Stimulated activated CD4-positive, alpha-beta T cell treated with anti-CD3 and anti-CD28 coated beads, TNF-alpha, amount 100 ng/mL, for 1 hour (primary cell): ENCODE measurements around the gene C1orf115.
"Not testable (repeated sequence)": the region's sequence is repeated elsewhere in the genome, so short reads cannot be mapped to it uniquely, and the experiment has no call there.

Source experiments
- DNase-seq, 3 donors: peaks; one replicate each; pipeline ENCODE4 v3.0.0-alpha.2; 2020; ENCODE audit warnings: low read depth in 3 of 3, low spot score in 1 of 3

The C1orf115 gene

GRCh38 chr1:220692436-220693228, 2.5 kb downstream of the C1orf115 start:
- DNase-seq = no peak

- DNase-seq = no peak
These were observed 4.8 kb downstream of the C1orf115 start for GRCh38 chr1:220694866-220695382.

- DNase-seq = no peak
These were observed 5.3 kb downstream of the C1orf115 start for GRCh38 chr1:220695426-220695825.

DNA sequence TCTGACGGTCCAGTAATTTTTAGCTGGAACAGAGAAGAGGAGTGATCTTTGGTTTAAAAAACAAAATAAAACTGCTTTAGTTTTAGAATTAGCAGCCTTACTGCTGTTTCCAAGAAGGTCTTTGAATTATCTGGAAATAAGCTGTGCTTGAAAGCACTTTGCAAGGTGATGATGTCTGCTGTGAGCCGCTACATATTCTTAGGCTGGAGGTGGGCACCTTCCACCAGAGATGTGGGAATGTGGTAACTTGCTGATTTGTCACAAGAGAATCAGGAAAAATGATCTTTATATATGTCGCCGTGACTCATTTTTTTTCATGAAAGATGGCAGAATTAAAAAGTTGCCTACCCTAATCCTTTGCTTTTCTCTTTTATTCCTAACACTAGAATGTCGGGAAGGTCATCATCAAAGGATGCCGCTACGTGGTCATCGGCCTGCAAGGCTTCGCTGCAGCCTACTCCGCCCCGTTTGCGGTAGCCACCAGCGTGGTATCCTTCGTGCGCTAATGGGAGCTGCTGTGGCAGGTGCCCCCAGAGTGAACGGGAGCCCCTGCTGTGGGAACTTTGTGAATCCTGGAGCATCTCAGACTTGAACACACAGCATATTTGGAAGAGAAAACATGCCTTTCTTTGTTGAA, 6.2 kb downstream of the C1orf115 start:
- DNase-seq = no peak

DNA sequence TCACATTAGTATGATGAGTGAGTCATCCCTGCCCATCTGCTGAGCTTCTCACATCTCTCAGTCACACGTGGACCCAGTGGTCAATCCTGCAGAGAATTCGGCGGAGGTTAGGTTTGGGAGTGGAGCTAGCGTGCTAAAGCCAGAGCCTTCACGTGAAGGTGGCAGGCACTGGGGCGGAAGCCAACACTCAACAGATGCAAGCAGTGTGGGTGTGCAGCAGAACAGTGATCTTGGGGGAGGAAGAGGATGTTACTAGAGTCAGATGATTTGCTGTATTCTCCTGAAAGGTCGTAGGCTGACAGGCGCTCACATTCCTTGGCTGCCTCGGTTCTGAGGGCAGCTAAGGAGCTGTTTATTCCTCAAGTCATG, 6.7 kb downstream of the C1orf115 start:
- no peak for DNase-seq

DNA sequence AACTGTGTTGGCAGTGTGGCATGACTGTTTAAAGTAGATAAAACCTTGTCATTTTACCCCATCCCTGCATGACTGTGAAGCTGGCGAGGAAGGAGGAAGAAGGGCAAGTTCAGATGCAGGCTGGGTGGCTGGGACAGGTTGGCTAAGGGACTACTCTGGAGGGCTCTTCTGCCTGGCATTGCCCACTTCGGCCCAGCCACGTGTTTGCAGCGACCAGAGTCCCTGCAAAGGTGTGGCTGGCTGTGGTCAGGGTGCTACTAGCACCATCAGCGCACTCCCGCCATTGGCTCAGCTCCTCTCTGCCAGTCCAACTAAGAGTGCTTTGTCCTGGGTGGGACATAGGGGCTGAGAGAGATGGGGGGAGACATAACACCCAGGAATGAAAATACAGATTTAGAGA, 7.2 kb downstream of the C1orf115 start:
- DNase-seq = no peak

- no peak for DNase-seq
These were observed 8.4 kb downstream of the C1orf115 start for GRCh38 chr1:220698607-220699016.

DNA sequence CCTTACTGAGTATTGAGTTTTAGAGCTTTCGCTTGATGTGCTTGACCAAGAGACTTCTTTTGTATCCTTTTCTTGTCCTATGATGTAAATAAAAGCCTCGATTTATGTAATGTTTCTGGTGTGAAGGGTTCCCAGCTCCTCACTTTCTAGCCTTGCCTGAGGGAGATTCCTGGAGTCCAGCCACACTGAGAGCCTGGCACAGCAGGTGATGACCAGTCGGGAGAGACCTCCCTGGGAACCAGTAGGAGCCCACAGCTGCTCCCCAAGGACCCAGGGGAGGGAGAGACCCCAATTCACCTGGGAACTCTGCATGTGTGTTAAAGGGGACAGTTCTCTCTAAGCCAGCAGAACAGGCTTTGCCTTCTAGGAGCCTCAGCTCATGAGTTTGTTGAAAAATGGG, 8.9 kb downstream of the C1orf115 start:
- DNase-seq = no peak

DNA sequence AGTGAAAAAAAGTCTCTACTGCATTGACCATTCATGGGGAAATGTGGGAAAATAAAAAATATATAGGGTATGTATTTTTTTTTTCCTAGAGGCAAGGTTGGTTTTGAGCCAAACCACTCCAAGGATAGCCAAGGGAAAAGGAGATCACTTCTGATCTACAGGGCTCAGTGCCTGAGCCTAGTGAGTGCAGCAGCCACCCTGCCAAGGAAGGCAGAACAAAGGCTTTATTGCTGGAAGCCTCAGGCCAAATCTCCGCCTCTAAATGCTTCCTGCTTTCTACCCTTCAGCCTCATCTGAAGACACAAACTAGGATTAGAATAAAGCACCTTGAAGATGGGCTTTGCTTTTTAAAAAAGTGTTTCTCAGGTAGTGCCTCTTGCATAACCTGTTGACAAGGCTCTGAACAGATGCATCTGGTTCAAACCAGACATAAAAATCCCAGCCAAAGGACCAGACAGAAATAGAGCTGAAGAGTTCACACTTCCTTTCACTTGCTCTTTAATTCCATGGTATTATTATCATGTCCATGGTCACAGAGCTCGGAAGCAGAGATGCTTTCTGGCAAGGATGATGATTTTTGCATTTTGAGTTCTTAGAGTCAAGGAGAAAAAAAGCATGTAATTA, 10.5 kb downstream of the C1orf115 start:
- DNase-seq = no peak

DNA sequence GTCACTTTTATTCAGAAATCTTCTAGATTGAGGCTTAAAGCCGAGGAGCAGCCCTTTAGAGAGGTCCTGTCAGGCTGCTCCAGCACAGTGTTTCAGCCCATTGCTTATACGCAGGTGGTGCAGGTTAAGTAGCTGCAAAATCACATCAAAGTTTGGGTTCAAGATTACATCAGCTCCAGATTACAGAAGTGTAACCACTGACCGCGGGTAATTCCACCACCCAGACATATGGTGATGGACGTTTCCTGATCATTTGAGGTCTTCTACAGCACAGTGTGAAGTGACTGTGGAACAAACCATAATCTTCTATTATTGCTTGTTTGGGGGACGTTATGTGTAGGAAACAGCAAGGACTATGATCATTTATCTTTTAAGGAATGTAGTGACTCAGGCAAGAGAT, 11.8 kb downstream of the C1orf115 start:
- no peak for DNase-seq

DNA sequence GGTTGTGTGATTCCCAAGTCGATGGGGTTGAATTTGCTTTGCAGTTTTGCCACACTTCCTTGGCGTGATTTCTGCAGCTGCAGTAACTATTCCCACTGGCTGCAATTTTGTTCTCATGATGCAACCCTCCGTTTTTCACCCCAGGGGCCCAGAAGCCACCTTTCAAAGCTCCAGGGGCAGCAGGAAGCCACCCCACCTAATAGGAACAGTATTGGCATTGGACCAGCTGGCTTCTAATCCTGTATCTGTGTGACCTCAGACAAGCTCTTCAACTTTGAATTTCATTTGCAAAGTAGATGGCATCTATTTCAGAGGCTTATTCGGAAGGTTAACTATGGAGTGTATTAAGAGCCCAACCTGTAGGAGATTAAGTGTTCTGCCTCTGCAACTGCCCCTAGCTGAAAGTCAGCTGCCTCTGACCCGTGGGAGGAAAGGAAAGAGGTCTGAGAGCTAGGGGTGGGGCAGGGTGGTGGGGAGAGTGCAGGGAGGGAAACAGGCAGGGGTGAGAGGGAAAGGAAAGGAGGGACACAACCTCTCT, 12.6 kb downstream of the C1orf115 start:
- no peak for DNase-seq

- no peak for DNase-seq
These were observed 13.1 kb downstream of the C1orf115 start for GRCh38 chr1:220703305-220703704.

- DNase-seq = no peak
These were observed 15.6 kb downstream of the C1orf115 start for GRCh38 chr1:220705782-220706181.

GRCh38 chr1:220706480-220706879, 16.3 kb downstream of the C1orf115 start:
- DNase-seq = no peak

DNA sequence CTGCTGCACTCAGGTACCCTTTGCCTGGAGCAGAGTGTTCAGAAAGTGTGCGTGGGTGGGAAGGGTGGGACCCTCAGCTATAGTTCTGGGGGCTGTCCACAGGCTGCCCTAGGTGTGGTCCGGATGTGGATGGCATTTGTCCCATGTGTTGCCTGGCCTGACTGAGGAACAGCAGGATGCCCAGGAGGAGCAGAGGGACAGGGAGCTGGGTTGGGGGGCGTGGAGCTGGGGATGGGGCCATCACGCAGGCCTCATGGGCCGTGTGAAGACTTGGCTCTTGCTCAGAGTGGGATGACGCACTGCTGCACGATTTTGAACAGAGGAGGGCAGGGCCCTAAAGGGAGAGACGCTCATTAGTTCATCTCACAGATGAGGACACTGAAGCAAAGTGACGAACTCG, 17.0 kb downstream of the C1orf115 start:
- no peak for DNase-seq

- no peak for DNase-seq
These were observed 18.1 kb downstream of the C1orf115 start for GRCh38 chr1:220708244-220708643.

GRCh38 chr1:220708936-220709801, 19.0 kb downstream of the C1orf115 start:
- DNase-seq = no peak

- no peak for DNase-seq
These were observed 20.2 kb downstream of the C1orf115 start for GRCh38 chr1:220710333-220710732.

- DNase-seq = no peak
These were observed 21.1 kb downstream of the C1orf115 start for GRCh38 chr1:220711056-220711809.

DNA sequence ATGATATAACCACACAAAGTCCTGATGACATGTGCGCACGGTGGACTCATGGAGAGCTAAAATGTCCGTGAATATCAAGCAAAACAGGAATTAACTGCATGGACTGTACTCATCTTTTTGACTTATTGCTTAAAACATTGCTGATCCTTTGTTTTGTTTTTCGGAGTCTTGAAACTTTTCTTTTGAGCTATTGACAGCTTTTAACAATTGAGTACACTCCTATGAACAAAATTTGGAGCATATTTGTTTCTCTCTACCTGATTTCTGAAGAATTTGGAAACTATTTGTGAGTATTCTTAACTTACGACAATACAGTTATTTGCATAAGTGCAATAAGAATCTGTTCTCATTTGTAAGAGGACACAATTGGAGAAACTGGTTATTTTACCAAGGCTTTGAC, 25.8 kb downstream of the C1orf115 start:
- not testable (repeated sequence) for DNase-seq
